OCI-LY1 (cell line): Measurements from ENCODE around the gene SLC6A9.

Experiments
- H2AFZ ChIP-seq: fragments of 200-600 bp; sonication (generic), shearing (Covaris generic); 2 replicates; pipeline ENCODE4 v1.6.0; 2014; ENCODE audit warnings: antibody characterized with exemption, mild to moderate bottlenecking, low read length
- H3F3A ChIP-seq: fragments of 200-600 bp; sonication (generic), shearing (Covaris generic); 2 replicates; pipeline ENCODE4 v1.6.0; 2014; ENCODE audit warnings: mild to moderate bottlenecking, antibody characterized with exemption, low read length, moderate library complexity; ENCODE audit not compliant: insufficient read depth
- H3K27ac ChIP-seq: fragments of 200-600 bp; sonication (generic); 2 replicates; pipeline ENCODE4 v1.5.1; 2014; ENCODE audit warnings: low read length, mixed run types, mild to moderate bottlenecking, low read depth; ENCODE audit not compliant: poor library complexity, severe bottlenecking
- H3K27me3 ChIP-seq: fragments of 200-600 bp; sonication (generic); 2 replicates; pipeline ENCODE4 v1.6.0; 2014; ENCODE audit warnings: antibody characterized with exemption, mild to moderate bottlenecking, low read length, moderate library complexity; ENCODE audit not compliant: insufficient read depth
- H3K36me3 ChIP-seq: fragments of 200-600 bp; sonication (generic); 2 replicates; pipeline ENCODE4 v1.6.1; 2014; ENCODE audit warnings: mild to moderate bottlenecking, antibody characterized with exemption, low read length, moderate library complexity, mixed read lengths; ENCODE audit not compliant: insufficient read depth
- H3K4me1 ChIP-seq: fragments of 200-600 bp; sonication (generic); 2 replicates; pipeline ENCODE4 v1.5.1; 2014; ENCODE audit warnings: mild to moderate bottlenecking, low read length, moderate library complexity; ENCODE audit not compliant: insufficient read depth, severe bottlenecking
- H3K4me2 ChIP-seq: fragments of 200-600 bp; sonication (generic), shearing (Covaris generic); 2 replicates; pipeline ENCODE4 v1.6.1; 2014; ENCODE audit warnings: low read length
- H3K4me3 ChIP-seq: fragments of 200-600 bp; sonication (generic); 2 replicates; pipeline ENCODE4 v1.5.1; 2014; ENCODE audit warnings: low read length, low read depth, mild to moderate bottlenecking, mixed read lengths; ENCODE audit not compliant: poor library complexity, severe bottlenecking
- H3K79me2 ChIP-seq: fragments of 200-600 bp; shearing (Covaris generic); 2 replicates; pipeline ENCODE4 v1.6.1; 2016; ENCODE audit warnings: mixed run types, low read length, mixed read lengths; ENCODE audit not compliant: insufficient read depth
- H3K9ac ChIP-seq: fragments of 200-600 bp; sonication (generic), shearing (Covaris generic); 2 replicates; pipeline ENCODE4 v1.6.1; 2014; ENCODE audit warnings: mild to moderate bottlenecking, low read length, mixed read lengths
- H3K9me2 ChIP-seq: fragments of 200-600 bp; sonication (generic), shearing (Covaris generic); 2 replicates; pipeline ENCODE4 v1.6.1; 2014; ENCODE audit warnings: low read depth, mild to moderate bottlenecking, low read length, mixed read lengths
- H3K9me3 ChIP-seq: fragments of 200-600 bp; shearing (Covaris generic); 2 replicates; pipeline ENCODE4 v1.6.1; 2014; ENCODE audit warnings: low read length, mixed read lengths
- H4K20me1 ChIP-seq: fragments of 200-600 bp; sonication (generic), shearing (Covaris generic); 2 replicates; pipeline ENCODE4 v1.6.0; 2016; ENCODE audit warnings: mild to moderate bottlenecking, low read length; ENCODE audit not compliant: insufficient read depth
- CTCF ChIP-seq: fragments of 200-600 bp; sonication (generic), shearing (Covaris generic); IDR thresholded peaks from 2 replicates; pipeline ENCODE4 v1.5.1; 2017; ENCODE audit warnings: mild to moderate bottlenecking, antibody characterized with exemption, low read length, moderate library complexity, mixed read lengths
- EZH2 ChIP-seq: fragments of 200-600 bp; sonication (generic), shearing (Covaris generic); IDR thresholded peaks from 2 replicates; pipeline ENCODE4 v1.8.0; 2017; ENCODE audit warnings: borderline replicate concordance, mixed run types, mild to moderate bottlenecking, antibody characterized with exemption, low read length, moderate library complexity, mixed read lengths

Gene SLC6A9

GRCh38 chr1:43953361-43953760 is 77.9 kb downstream of the SLC6A9 start:
- H3K27me3 ChIP-seq = no peaks in the 10 kb centered on the region
- no peak overlapping the region for H3K4me3 ChIP-seq
- H3K27ac ChIP-seq = no peak overlapping the region
- no peaks in the 10 kb centered on the region for H3K9me2 ChIP-seq
- no peak for TF ChIP-seq EZH2
- no peak for TF ChIP-seq CTCF
- no peaks in the 10 kb centered on the region for H4K20me1 ChIP-seq
- H2AFZ ChIP-seq = no peak overlapping the region
- H3K36me3 ChIP-seq = peaks cover 29% of the 10 kb centered on the region; the same call in 1 of the 2 replicates
- peaks cover 4% of the 10 kb centered on the region for H3K4me1 ChIP-seq
- H3F3A ChIP-seq = no peaks in the 10 kb centered on the region
- no peaks in the 10 kb centered on the region for H3K9me3 ChIP-seq
- no peak overlapping the region for H3K4me2 ChIP-seq
- no peak overlapping the region for H3K9ac ChIP-seq
- no peaks in the 10 kb centered on the region for H3K79me2 ChIP-seq

- no peak overlapping the region for H3K9ac ChIP-seq
- no peak overlapping the region for H3K4me2 ChIP-seq
- TF ChIP-seq CTCF (no peak), EZH2 (no peak)
- no peak overlapping the region for H3K27ac ChIP-seq
- no peaks in the 10 kb centered on the region for H4K20me1 ChIP-seq
- H3K4me3 ChIP-seq = no peak overlapping the region
- no peaks in the 10 kb centered on the region for H3K27me3 ChIP-seq
- H3K79me2 ChIP-seq = no peaks in the 10 kb centered on the region
- H3K9me2 ChIP-seq = no peaks in the 10 kb centered on the region
- peaks cover 24% of the 10 kb centered on the region; the same call in 1 of the 2 replicates for H3K36me3 ChIP-seq
- no peaks in the 10 kb centered on the region for H3K9me3 ChIP-seq
- peaks cover 10% of the 10 kb centered on the region for H3K4me1 ChIP-seq
- H3F3A ChIP-seq = no peaks in the 10 kb centered on the region
- no peak overlapping the region for H2AFZ ChIP-seq
Measured at GRCh38 chr1:43952731-43953346, 78.4 kb downstream of the SLC6A9 start.

GRCh38 chr1:43951021-43951985 is 80.0 kb downstream of the SLC6A9 start:
- no peaks in the 10 kb centered on the region for H3K27me3 ChIP-seq

More at GRCh38 chr1:43951021-43951985, 80.0 kb downstream of the SLC6A9 start:
- no peaks in the 10 kb centered on the region for H3K79me2 ChIP-seq
- no peak overlapping the region for H3K27ac ChIP-seq
- H3K9me2 ChIP-seq = no peaks in the 10 kb centered on the region
- no peaks in the 10 kb centered on the region for H4K20me1 ChIP-seq
- H3K9ac ChIP-seq = no peak overlapping the region
- H3K4me3 ChIP-seq = no peak overlapping the region
- H2AFZ ChIP-seq = no peak overlapping the region
- H3K36me3 ChIP-seq = peaks cover 11% of the 10 kb centered on the region; the same call in 1 of the 2 replicates
- no peaks in the 10 kb centered on the region for H3K9me3 ChIP-seq
- H3F3A ChIP-seq = no peaks in the 10 kb centered on the region
- no peak overlapping the region for H3K4me2 ChIP-seq
- TF ChIP-seq EZH2 (no peak), CTCF (no peak)
- peaks cover 16% of the 10 kb centered on the region for H3K4me1 ChIP-seq
